HTERT RPE-1 (cell line): Measurements from ENCODE around the gene ZNF777.
"Not testable (repeated sequence)": the region's sequence is repeated elsewhere in the genome, so short reads cannot be mapped to it uniquely, and the experiment has no call there.

Source experiments
- in situ Hi-C: fragments of 300-500 bp; cut with MboI; formaldehyde crosslinking; loops from 4 replicates; pipeline ENCODE4 v1.14.3; 2020; ENCODE audit warnings: low sequenced_read_pairs

The ZNF777 gene

GRCh38 chr7:149420006-149420405, 40.9 kb downstream of the ZNF777 start:
- in situ Hi-C loops = no loop called here

GRCh38 chr7:149415391-149416071, 45.3 kb downstream of the ZNF777 start:
- in situ Hi-C loops = no loop called here

GRCh38 chr7:149414745-149415390, 46.0 kb downstream of the ZNF777 start:
- in situ Hi-C loops = no loop called here

- in situ Hi-C loops = no loop called here
Measured at GRCh38 chr7:149414171-149414570, 46.7 kb downstream of the ZNF777 start.

- in situ Hi-C loops = not testable (repeated sequence)
Measured at GRCh38 chr7:149413083-149413482, 47.8 kb downstream of the ZNF777 start.

GRCh38 chr7:149409895-149410294, 51.0 kb downstream of the ZNF777 start:
- in situ Hi-C loops = no loop called here

GRCh38 chr7:149404825-149405224, 56.0 kb downstream of the ZNF777 start:
- in situ Hi-C loops = no loop called here

GRCh38 chr7:149404396-149404795, 56.5 kb downstream of the ZNF777 start:
- in situ Hi-C loops = no loop called here

GRCh38 chr7:149398195-149398820, 62.6 kb downstream of the ZNF777 start:
- in situ Hi-C loops = no loop called here

GRCh38 chr7:149397470-149398043, 63.3 kb downstream of the ZNF777 start:
- in situ Hi-C loops = no loop called here

GRCh38 chr7:149388550-149389335, 72.1 kb downstream of the ZNF777 start:
- in situ Hi-C loops = not testable (repeated sequence)

GRCh38 chr7:149386514-149386913, 74.3 kb downstream of the ZNF777 start:
- in situ Hi-C loops = not testable (repeated sequence)

- in situ Hi-C loops = no loop called here
Measured at GRCh38 chr7:149385195-149385950, 75.5 kb downstream of the ZNF777 start.
